Bronchial epithelial cell (primary cell): ENCODE data around the gene MIF. TPM values are rescaled to one million over a fixed set of nuclear protein-coding genes. Genes with fewer than 3 reads are reported as not detected.

Source experiments
- DNase-seq: peaks from one replicate; pipeline ENCODE4 v3.0.0-alpha.2; 2010; ENCODE audit warnings: low read depth
- FAIRE-seq: peaks from 2 replicates; lab custom pipeline; 2011; peaks lifted over from hg19 to GRCh38; lab: Jason Lieb, UNC
- H3K27me3 ChIP-seq: 2 replicates; pipeline ENCODE4 v1.5.1; 2011; ENCODE audit warnings: low read length; ENCODE audit not compliant: control insufficient read depth, insufficient read depth
- H3K36me3 ChIP-seq: 2 replicates; pipeline ENCODE4 v1.5.1; 2011; ENCODE audit warnings: low read length; ENCODE audit not compliant: control insufficient read depth, insufficient read depth
- H3K4me3 ChIP-seq: 2 replicates; pipeline ENCODE4 v1.5.1; 2011; ENCODE audit warnings: mild to moderate bottlenecking, low read depth, low read length, control low read depth
- total RNA-seq: library from RNA; depleted of rRNA; stranded (reverse); fragments of >200 nt; gene quantifications from 2 replicates; pipeline ENCODE4 v1.2.1, GENCODE V29; 2014
- TF ChIP-seq, protein P1 (sequence below): IDR thresholded peaks from 2 replicates; pipeline ENCODE4 v1.5.1; 2011; ENCODE audit warnings: mild to moderate bottlenecking, moderate library complexity, low read length, control low read depth, inconsistent platforms; ENCODE audit not compliant: insufficient read depth, severe bottlenecking

Gene MIF
- total RNA-seq, 1 donor from 2014 or later: 252 TPM

DNA sequence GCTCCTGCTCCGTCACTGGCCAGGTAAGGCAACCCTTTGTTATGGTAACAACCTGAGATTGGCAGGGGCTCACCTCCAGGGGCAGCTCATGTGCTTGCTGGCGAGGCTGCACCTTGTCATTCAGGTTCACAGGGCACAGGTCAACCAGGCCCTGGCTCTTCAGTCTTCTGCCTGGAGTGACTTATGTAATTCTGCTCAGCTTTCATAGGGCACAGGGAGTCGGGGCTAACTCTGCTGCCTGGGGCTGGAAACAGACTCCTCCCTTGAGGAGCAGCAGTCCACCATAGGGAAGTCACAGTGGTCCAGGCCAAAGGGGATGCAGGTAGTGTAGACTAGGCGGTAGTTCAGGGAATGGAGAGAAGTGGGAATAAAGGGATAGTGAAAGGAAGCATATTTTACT is 1.5 kb upstream of the MIF start:
- no peaks in the 10 kb centered on the region for H3K27me3 ChIP-seq
- TF ChIP-seq, protein P1, sequence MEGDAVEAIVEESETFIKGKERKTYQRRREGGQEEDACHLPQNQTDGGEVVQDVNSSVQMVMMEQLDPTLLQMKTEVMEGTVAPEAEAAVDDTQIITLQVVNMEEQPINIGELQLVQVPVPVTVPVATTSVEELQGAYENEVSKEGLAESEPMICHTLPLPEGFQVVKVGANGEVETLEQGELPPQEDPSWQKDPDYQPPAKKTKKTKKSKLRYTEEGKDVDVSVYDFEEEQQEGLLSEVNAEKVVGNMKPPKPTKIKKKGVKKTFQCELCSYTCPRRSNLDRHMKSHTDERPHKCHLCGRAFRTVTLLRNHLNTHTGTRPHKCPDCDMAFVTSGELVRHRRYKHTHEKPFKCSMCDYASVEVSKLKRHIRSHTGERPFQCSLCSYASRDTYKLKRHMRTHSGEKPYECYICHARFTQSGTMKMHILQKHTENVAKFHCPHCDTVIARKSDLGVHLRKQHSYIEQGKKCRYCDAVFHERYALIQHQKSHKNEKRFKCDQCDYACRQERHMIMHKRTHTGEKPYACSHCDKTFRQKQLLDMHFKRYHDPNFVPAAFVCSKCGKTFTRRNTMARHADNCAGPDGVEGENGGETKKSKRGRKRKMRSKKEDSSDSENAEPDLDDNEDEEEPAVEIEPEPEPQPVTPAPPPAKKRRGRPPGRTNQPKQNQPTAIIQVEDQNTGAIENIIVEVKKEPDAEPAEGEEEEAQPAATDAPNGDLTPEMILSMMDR: no peak
- no peak for FAIRE-seq
- DNase-seq: no peak
- H3K36me3 ChIP-seq: peaks cover 18% of the 10 kb centered on the region
- no peak overlapping the region for H3K4me3 ChIP-seq

DNA sequence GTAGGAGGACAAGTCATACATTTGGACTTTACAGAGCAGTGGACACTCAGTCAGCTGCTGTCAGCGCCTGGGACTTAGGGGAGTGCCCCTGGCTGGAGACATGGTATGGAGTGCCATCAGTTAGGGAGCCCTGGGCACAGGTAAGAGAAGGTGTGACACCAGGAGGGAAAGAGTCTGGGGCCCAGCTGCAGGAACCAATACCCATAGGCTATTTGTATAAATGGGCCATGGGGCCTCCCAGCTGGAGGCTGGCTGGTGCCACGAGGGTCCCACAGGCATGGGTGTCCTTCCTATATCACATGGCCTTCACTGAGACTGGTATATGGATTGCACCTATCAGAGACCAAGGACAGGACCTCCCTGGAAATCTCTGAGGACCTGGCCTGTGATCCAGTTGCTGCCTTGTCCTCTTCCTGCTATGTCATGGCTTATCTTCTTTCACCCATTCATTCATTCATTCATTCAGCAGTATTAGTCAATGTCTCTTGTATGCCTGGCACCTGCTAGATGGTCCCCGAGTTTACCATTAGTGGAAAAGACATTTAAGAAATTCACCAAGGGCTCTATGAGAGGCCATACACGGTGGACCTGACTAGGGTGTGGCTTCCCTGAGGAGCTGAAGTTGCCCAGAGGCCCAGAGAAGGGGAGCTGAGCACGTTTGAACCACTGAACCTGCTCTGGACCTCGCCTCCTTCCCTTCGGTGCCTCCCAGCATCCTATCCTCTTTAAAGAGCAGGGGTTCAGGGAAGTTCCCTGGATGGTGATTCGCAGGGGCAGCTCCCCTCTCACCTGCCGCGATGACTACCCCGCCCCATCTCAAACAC is 850 bp upstream of the MIF start:
- Histone ChIP-seq H3K4me3 (peak overlapping the region; percentile 76), H3K36me3 (peaks cover 18% of the 10 kb centered on the region), H3K27me3 (no peaks in the 10 kb centered on the region)
- no peak for DNase-seq
- TF ChIP-seq, protein P1: no peak
- FAIRE-seq: no peak

DNA sequence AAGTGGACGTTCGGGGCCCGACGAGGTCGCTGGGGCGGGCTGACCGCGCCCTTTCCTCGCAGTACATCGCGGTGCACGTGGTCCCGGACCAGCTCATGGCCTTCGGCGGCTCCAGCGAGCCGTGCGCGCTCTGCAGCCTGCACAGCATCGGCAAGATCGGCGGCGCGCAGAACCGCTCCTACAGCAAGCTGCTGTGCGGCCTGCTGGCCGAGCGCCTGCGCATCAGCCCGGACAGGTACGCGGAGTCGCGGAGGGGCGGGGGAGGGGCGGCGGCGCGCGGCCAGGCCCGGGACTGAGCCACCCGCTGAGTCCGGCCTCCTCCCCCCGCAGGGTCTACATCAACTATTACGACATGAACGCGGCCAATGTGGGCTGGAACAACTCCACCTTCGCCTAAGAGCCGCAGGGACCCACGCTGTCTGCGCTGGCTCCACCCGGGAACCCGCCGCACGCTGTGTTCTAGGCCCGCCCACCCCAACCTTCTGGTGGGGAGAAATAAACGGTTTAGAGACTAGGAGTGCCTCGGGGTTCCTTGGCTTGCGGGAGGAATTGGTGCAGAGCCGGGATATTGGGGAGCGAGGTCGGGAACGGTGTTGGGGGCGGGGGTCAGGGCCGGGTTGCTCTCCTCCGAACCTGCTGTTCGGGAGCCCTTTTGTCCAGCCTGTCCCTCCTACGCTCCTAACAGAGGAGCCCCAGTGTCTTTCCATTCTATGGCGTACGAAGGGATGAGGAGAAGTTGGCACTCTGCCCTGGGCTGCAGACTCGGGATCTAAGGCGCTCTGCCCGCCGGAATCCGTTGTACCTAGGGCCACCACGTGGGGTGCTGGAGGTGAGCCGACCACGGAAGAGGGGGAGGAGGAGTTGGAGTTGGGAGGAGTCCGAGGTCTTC is 771 bp downstream of the MIF start:
- Histone ChIP-seq H3K27me3 (no peaks in the 10 kb centered on the region), H3K36me3 (peaks cover 18% of the 10 kb centered on the region), H3K4me3 (peak overlapping the region; percentile 76)
- FAIRE-seq (no peak), DNase-seq (peak; percentile 67)
- TF ChIP-seq, protein P1: peak; percentile 61

DNA sequence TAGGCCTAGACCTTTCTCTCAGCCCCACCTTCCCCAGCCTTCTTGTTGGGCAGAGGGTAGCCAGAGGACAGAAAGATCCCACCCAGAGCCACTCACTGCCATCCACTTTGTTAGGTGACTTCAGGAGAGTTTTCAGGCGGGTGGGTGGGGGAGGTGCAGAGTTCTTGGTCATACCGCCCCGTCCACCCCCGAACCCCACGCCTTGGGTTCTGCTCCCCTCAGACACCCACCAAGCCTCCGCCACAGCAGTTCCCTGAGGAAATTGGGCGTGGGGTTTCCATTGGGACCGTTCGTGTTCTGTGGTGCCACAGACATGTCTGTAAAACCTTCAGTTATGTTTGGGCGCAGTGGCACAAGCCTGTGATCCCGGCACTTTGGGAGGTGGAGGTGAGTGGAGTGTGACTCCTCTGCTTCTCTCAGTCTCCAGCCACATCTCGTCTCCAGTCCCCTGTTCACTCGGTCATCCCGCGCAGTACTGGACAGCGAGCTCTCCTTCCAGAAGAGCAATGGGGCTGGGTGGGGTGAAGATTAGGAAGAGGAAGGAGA is 1.5 kb downstream of the MIF start:
- DNase-seq: no peak
- Histone ChIP-seq H3K4me3 (peak overlapping the region; percentile 76), H3K36me3 (peaks cover 18% of the 10 kb centered on the region), H3K27me3 (no peaks in the 10 kb centered on the region)
- TF ChIP-seq, protein P1: no peak
- FAIRE-seq: no peak

DNA sequence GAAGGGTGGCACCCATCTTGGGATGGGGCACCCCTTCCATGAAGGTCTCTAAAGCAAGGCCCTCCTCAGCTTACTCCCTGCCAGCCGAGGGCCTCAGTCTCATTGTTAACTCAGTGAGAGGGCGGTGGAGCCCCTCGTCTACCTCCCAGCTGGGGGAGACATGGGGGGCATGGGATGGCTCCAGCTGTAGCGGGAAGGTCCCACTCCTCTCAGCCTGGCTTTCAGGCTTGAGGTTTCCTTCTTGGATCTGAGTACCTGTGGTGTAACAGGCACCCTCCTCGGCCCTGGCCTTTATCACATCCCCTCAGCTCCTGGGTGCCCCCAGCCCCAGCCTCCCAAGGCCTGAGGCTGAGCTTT is 2.0 kb downstream of the MIF start:
- Histone ChIP-seq H3K27me3 (no peaks in the 10 kb centered on the region), H3K4me3 (no peak overlapping the region), H3K36me3 (peaks cover 18% of the 10 kb centered on the region)
- DNase-seq (no peak), FAIRE-seq (no peak)
- TF ChIP-seq, protein P1: no peak
